ENCODE data around the gene ALKBH5. TPM values are rescaled to one million over a fixed set of nuclear protein-coding genes. Genes with fewer than 3 reads are reported as not detected.

The ALKBH5 gene
- total and polyA plus RNA-seq, 2 experiments from 2014 or later, result 32.2 to 117 TPM

GRCh38 chr17:18185832-18186626, 2.4 kb downstream of the ALKBH5 start (continued):
- no peak for TF ChIP-seq ZNF462 (CRISPR knock-in tag; IDR thresholded peaks at IDR 0.05)

GRCh38 chr17:18186627-18186982, 3.0 kb downstream of the ALKBH5 start:
- Mint-ChIP-seq H3K9me3 (no peaks in the 10 kb centered on the region), H3K4me1 (peaks cover 43% of the 10 kb centered on the region), H3K27ac (peak overlapping the region; percentile 42; the same call in 1 of the 2 replicates), H3K4me3 (peak overlapping the region; percentile 94), H3K27me3 (ENCODE audit: insufficient read depth, low read depth, poor library complexity) (peaks cover 12% of the 10 kb centered on the region), H3K36me3 (ENCODE audit: low read depth) (peaks cover 43% of the 10 kb centered on the region)
- H3K36me3 ChIP-seq (ENCODE audit: insufficient read depth), result peaks cover 7% of the 10 kb centered on the region; the same call in 1 of the 2 replicates
- ATAC-seq, result no peak
- H3K4me3 ChIP-seq, result peak overlapping the region; percentile 67
- H3K4me1 ChIP-seq (ENCODE audit: insufficient read depth), result peaks cover 32% of the 10 kb centered on the region
- peaks cover 69% of the 10 kb centered on the region for H4K20me1 ChIP-seq (replicated peaks; ENCODE audit: insufficient read depth)
- no peak for TF ChIP-seq CTCF (conservative IDR thresholded peaks at IDR 0.05; ENCODE audit: low read depth in 2 of 2)
- TF ChIP-seq ZNF331 (CRISPR knock-in tag; IDR thresholded peaks at IDR 0.05; ENCODE audit: low read depth), result no peak
- no peak for TF ChIP-seq REST (IDR thresholded peaks at IDR 0.05; ENCODE audit: unreplicated experiment)
- H3F3A ChIP-seq (replicated peaks; ENCODE audit: low read depth), result peaks cover 22% of the 10 kb centered on the region
- DNase-seq (ENCODE audit: low spot score), result no peak
- H3K27me3 ChIP-seq (ENCODE audit: insufficient read depth), result no peaks in the 10 kb centered on the region
- no peaks in the 10 kb centered on the region for H3K9me2 ChIP-seq (ENCODE audit: insufficient read depth)
- peak overlapping the region; percentile 50; the same call in 1 of the 2 replicates for H3K27ac ChIP-seq (ENCODE audit: low read depth)
- H3K4me2 ChIP-seq, result peak overlapping the region; percentile 100
- H3K79me2 ChIP-seq (replicated peaks; ENCODE audit: insufficient read depth), result peaks cover 74% of the 10 kb centered on the region
- H2AFZ ChIP-seq, result no peak overlapping the region

Measured in GM23338 (cell line).